GM19193 (cell line): ENCODE data around the gene PCBD2.

Source experiments
- POLR2A ChIP-seq: IDR thresholded peaks from 4 replicates; pipeline ENCODE4 v1.6.1; 2011; ENCODE audit not compliant: insufficient read depth, insufficient read length; ENCODE audit errors: extremely low read depth

The PCBD2 gene

DNA sequence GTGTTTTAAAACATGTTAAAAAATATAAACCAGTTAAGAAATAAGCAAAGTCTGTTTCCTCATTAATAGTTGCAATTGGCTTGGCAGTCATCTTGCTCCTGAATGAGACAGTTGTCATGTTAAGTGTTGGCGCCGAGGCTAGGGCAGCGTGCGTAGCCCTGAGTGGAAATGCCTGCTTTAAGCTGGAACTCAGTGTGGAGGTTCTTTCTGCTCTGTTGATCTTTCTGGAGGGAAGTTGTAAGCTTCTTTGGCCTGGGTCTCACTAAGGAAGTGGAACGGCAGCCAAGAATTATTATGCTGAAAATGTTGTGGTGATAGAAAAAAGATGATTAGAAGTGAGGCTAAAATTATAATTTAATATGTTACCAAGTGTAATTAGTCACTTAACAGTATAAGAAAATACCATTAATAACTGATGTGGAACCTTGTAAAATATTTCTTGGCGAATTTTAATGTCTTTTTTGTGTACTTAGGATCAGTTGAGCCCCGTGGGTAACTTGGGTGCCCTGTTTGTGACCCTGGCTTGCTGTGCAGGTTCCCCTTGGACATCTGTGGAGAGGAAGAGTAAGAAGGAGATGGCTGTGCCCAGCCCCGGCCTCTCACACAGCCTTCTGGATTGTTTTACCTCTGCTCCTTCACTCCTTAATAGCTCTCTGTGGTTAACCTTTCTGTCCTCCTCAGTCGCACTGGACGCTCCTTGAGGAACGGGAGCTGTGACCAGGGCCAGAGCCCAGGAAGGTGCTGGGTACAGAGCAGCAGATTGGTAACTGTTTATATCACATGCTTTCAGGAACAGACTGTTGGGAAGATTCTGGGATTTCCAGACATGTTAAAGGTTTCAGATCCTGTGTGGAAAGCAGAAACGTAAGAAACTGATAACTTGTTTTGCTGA is 31.0 kb downstream of the PCBD2 start:
- TF ChIP-seq POLR2A = no peak

DNA sequence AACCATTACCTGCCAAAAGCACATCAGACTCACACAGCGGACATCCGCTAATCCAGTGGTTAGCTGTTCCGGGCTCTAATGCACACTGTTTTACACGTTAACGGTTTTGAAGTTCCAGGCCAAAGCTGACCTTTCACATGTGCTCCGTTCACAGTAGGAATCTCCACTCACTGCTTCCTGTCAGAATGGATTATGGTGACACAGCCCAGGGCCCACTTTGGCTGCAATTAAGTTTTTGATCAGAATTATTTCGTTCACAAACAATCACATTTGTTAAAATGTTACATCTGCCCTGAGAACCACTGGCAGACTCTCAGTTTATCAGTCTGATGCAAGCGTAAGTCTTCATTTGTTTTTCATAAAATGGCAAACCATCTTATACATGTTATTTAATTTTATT is 32.6 kb downstream of the PCBD2 start:
- no peak for TF ChIP-seq POLR2A

GRCh38 chr5:134938030-134938429 is 33.1 kb downstream of the PCBD2 start:
- TF ChIP-seq POLR2A = no peak

GRCh38 chr5:134939500-134939899 is 34.6 kb downstream of the PCBD2 start:
- no peak for TF ChIP-seq POLR2A

GRCh38 chr5:134943547-134943946 is 38.6 kb downstream of the PCBD2 start:
- no peak for TF ChIP-seq POLR2A

DNA sequence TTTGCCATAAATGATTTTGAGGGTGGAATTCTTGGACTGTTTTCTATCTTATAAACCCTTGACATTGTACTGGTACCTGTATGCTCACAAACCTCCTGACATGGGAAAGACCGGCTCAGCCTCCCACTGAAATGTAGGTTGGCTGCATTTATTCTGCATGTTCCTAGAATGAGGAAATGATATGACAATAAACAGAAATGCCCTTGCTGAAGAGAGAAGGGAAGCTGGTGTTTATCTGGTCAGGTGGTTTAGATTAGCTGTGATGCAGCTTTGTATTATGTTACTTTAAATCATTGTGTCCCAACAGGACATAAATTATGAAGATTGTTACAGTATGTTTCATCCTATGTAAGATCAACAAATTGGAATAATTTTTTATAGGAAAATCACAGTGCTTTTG is 39.7 kb downstream of the PCBD2 start:
- TF ChIP-seq POLR2A = no peak

- TF ChIP-seq POLR2A = no peak
Observed at GRCh38 chr5:134945041-134945440, 40.1 kb downstream of the PCBD2 start.

DNA sequence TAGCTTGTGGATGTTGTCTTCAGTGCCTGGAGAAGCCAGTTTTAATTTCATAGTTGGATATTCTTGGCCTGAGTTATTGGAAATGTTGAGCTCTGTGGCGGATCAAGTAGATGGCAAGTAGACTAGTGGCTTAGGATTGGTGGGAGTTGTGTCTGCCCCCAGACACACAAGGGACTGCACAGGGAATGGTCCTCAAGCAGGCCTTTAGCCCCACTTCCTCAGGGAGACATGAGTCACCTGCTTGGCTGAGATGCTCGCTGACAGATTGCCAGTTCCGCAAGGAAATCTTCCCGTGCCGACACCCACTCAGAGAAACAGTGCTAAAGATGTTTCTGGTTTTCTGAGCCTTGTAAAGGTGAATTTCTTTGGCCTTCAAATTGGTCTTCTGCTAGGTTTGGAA is 44.0 kb downstream of the PCBD2 start:
- TF ChIP-seq POLR2A = no peak

DNA sequence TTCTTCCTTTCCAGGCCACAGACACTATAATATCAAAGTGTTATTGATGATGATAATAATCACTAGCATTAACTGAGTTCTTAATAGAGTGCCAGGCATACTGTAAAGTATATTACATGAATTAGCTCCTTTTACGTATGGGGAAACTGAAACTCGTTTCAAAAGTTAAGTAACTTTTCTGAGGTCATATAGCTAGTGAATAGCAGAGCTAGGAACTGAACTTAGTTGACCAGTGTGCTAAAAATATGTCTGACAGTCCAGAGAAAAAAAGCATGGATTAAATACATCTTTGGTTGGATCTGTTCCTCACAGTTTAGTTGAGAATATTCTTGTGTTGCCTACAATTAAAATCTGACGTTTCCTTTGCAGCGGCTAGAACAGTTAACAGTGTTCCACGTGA is 44.4 kb downstream of the PCBD2 start:
- TF ChIP-seq POLR2A = no peak

DNA sequence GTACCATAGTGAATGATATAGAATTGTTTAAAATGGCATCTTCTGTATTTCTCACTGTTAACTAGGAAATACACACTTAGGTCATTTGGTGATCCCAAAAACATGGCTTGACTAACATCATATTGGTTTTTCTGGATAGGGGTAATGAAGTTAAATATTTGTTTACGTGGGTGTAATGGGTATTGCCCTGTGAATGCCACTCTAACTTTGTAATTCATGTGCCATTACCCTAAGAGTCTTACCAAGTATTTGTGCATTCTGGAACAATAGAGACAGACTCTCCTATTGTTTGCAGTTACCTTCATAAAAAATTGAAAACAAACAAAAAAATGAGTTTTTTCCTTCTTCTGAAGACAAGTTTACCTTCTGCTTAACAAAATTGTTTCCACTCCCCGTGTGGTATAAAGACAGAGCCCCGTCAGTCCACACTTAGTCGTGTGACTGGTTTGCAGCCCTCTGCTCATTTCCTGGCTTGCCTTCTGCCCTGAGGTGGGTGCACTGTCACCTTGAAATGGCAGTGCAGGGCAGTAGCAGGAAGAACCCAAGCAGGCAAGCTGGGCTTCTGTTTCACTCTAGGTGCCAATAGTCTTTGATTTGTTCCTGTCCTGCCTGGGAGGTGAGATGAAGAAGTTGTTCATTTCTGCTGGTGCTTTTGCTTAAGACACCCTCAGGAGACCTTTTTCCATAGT is 53.1 kb downstream of the PCBD2 start:
- TF ChIP-seq POLR2A = no peak

DNA sequence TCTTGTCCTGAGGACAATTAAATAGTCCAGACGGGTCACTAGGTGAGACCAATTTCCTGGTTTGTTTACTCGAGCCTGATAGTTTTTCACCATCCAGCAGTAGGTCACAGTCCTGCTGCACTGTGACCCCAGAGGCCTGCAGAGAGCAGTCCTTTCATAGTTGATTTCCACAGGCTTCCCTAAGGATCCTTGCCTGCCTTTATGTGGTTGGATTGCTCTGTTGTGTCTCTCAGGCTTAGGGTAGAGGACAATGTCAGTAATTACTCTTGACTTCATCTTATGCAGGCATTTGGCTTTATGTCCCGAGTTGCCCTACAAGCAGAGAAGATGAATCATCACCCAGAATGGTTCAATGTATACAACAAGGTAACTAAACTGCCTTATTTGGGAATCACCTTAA is 53.8 kb downstream of the PCBD2 start:
- TF ChIP-seq POLR2A = no peak

- no peak for TF ChIP-seq POLR2A
Observed at GRCh38 chr5:134963098-134963497, 58.2 kb downstream of the PCBD2 start.

DNA sequence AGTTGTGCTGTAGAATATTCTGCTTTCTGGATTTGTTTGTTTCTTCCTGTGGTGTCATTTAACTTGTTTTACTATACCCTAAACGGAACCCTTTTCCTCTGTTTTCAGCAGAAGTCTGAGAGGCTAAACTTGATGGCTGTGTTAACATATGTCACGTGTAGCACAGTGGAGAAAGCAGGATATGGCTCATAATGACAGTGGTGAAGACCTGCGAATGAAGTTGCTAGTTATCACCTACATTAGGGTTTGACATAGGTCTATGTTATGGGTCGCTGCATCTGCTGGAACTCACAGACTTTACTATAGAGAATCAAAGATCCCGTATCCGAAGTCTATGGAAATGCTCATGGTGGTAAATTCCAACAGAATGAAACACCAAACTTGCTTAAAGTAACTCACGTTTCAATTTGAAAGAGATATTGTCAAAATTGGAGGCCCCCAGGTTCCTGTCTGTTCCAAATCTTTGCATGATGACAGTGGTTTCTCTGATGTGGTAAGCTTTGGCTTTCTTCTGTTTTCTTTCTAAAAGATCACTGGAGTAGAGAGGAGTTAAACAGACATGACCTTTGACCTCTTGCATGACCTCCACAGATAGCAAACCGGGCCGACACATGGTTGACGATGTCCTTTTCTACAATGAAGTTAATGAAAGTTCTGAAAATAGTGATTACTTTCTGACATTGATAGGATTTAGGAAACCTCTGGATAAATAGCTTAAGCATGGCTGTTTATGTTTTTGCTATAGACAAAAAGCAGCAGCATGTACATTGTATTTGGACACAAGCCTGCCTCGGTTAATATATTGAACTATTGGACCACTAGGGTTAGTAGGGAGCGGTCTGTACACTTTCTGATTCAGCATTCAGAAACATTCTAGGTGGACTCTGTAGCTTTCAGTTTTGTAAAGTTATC is 59.7 kb downstream of the PCBD2 start:
- TF ChIP-seq POLR2A = no peak

- no peak for TF ChIP-seq POLR2A
Observed at GRCh38 chr5:134965271-134965825, 60.4 kb downstream of the PCBD2 start.

DNA sequence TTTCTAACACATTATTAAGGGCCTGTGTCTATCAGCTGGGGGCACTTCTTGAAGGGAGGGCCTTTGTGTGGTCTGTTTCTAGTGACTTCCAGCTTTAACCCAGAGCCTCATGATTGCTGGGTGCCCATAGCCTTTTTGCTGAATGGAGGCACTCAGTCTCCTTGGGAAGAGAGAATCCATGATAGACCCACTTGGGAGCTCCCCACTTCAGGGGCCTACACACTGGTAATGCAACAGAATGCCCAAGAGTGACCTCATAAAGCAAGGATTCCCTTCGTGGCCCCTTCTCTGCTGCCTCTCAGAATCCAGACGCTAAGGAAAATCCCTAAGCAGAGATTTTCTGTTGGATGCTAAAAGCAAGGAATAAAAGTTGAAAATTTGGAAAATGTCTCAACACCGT is 62.7 kb downstream of the PCBD2 start, which contains the start of gene CATSPER3:
CATSPER3 (plus strand) TSS at position 301 of the 400 bp plus-strand sequence; CDS start at position 386, 85 bp downstream.
- no peak for TF ChIP-seq POLR2A
